Esophagus squamous epithelium (tissue), 5 donors: ENCODE measurements around the gene BEX3. TPM values are rescaled to one million over a fixed set of nuclear protein-coding genes. Genes with fewer than 3 reads are reported as not detected.

Source experiments
- DNase-seq: peaks from one replicate; lab custom pipeline; 2025; lab: John Stamatoyannopoulos, UW
- H3K27ac ChIP-seq, 4 donors: fragments of 200-600 bp; sonication (generic); one replicate each; pipeline ENCODE4 v1.5.1; 2016 to 2019; ENCODE audit warnings: mild to moderate bottlenecking in 1 of 4
- H3K27me3 ChIP-seq, 4 donors: fragments of 200-600 bp; sonication (generic); 1 replicate in 3 of 4; 2 replicates in 1 of 4; pipeline versions ENCODE4 v1.5.1 to v1.6.0; 2017 to 2021; ENCODE audit warnings: antibody characterized with exemption in 1 of 4
- H3K36me3 ChIP-seq, 3 donors: fragments of 200-600 bp; sonication (generic); one replicate each; pipeline ENCODE4 v1.5.1; 2016 to 2019
- H3K4me1 ChIP-seq, 3 donors: fragments of 200-600 bp; sonication (generic); one replicate each; pipeline ENCODE4 v1.5.1; 2017 to 2019
- H3K4me3 ChIP-seq, 4 donors: fragments of 200-600 bp; sonication (generic); 1 replicate in 3 of 4; 2 replicates in 1 of 4; pipeline ENCODE4 v1.5.1; 2016 to 2019; ENCODE audit warnings: mild to moderate bottlenecking in 2 of 4, moderate library complexity in 1 of 4
- H3K9me3 ChIP-seq, 3 donors: fragments of 200-600 bp; sonication (generic); one replicate each; pipeline ENCODE4 v1.5.1; 2016 to 2019
- POLR2A ChIP-seq, 4 donors: fragments of 450-650 bp; IDR thresholded peaks; one replicate each; pipeline ENCODE4 v1.6.1; 2017; ENCODE audit warnings: antibody characterized with exemption in 4 of 4, mild to moderate bottlenecking in 4 of 4, moderate library complexity in 3 of 4
- WGBS, 2 donors: methylation state at CpG; one replicate each; pipeline ENCODE4 v1.1.5; 2018; 5-methylcytosine and 5-hydroxymethylcytosine counted together
- intact Hi-C: fragments of 100-400 bp; cut with DNase I; formaldehyde crosslinking; loops from one replicate; pipeline ENCODE4 v1.15.0; 2022
- total RNA-seq, 4 donors: library from RNA; depleted of rRNA; stranded (reverse); fragments of >200 nt; gene quantifications; one replicate each; pipeline ENCODE4 v1.1.0, GENCODE V29; 2016
- TF ChIP-seq, protein P1 (sequence below), 6 experiments: fragments of 450-650 bp in 4 of 6; fragments of 200-600 bp in 2 of 6; sonication (generic) in 2 of 6; IDR thresholded peaks; one replicate each; pipeline ENCODE4 v1.5.1; 2016 to 2019; ENCODE audit warnings: antibody characterized with exemption in 6 of 6, mild to moderate bottlenecking in 4 of 6, moderate library complexity in 4 of 6
- donor health status: DM: yes; HTN: yes; CAD: no.

The BEX3 gene
- total RNA-seq, 4 donors from 2014 or later: 32.7 to 104 (median 44.7) TPM

DNA sequence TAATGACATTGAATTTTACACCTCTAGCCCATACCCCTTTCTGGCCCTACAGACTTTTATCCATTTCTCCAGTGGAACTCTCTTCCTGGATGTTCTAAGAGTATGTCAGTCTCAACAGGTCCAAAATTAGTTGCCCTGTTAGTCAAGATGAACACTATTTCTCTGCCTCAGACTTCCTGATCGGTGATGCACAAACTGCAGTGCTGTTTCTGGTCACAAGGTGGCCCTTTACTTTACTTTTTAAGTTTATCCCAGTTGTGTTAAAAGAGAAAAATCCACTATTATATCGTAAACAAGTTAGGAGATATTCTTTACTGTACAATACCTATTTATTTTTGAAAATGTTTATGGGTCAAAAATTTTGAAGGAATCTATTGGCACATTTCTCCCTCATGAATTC lies 33.2 kb upstream of the BEX3 start:
- Histone ChIP-seq H3K27me3 (peaks cover 0 to under 1% (median 0%) of the 10 kb centered on the region in 4 donors), H3K4me3 (no peak overlapping the region), H3K9me3 (no peaks in the 10 kb centered on the region), H3K36me3 (no peaks in the 10 kb centered on the region), H3K4me1 (no peaks in the 10 kb centered on the region), H3K27ac (no peak overlapping the region)
- WGBS, 2 donors: 0 to 20% methylated on average over 2 of the region's 2 CpGs
- TF ChIP-seq, protein P1, sequence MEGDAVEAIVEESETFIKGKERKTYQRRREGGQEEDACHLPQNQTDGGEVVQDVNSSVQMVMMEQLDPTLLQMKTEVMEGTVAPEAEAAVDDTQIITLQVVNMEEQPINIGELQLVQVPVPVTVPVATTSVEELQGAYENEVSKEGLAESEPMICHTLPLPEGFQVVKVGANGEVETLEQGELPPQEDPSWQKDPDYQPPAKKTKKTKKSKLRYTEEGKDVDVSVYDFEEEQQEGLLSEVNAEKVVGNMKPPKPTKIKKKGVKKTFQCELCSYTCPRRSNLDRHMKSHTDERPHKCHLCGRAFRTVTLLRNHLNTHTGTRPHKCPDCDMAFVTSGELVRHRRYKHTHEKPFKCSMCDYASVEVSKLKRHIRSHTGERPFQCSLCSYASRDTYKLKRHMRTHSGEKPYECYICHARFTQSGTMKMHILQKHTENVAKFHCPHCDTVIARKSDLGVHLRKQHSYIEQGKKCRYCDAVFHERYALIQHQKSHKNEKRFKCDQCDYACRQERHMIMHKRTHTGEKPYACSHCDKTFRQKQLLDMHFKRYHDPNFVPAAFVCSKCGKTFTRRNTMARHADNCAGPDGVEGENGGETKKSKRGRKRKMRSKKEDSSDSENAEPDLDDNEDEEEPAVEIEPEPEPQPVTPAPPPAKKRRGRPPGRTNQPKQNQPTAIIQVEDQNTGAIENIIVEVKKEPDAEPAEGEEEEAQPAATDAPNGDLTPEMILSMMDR (IDR thresholded peaks at IDR 0.05): peak; percentile 25 to 70 (median 60)
- TF ChIP-seq POLR2A (IDR thresholded peaks at IDR 0.05): no peak
- intact Hi-C loops: loop anchor here (5.0 kb wide), 1 partner anchor 119 kb away; no protein-coding TSS in a partner anchor
- DNase-seq: no peak

DNA sequence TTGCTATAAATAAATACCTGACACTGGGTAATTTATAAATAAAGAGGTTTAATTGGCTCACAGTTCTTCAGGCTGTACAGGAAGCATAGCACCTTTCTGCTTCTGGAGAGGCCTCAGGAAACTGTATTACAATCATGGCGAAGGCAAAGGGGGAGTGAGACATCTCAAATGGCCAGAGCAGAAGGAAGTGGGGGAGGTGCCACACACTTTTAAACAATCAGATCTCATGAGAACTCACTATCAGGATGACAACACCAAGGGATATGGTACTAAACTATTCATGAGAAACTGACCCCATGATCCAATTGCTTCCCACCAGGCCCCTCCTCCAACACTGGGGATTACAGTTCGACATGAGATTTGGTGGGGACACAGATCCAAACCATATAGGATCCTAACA lies 31.7 kb upstream of the BEX3 start:
- Histone ChIP-seq H3K9me3 (no peaks in the 10 kb centered on the region), H3K36me3 (no peaks in the 10 kb centered on the region), H3K4me1 (no peaks in the 10 kb centered on the region), H3K27ac (no peak overlapping the region), H3K27me3 (peaks cover 0 to 7% (median 0%) of the 10 kb centered on the region in 4 donors), H3K4me3 (no peak overlapping the region)
- DNase-seq: no peak
- intact Hi-C loops: loop anchor here (5.0 kb wide), 1 partner anchor 118 kb away; no protein-coding TSS in a partner anchor
- TF ChIP-seq, protein P1 (IDR thresholded peaks at IDR 0.05): no peak
- TF ChIP-seq POLR2A (IDR thresholded peaks at IDR 0.05): no peak
- 51 to 78% methylated on average over 2 of the region's 2 CpGs for WGBS, 2 donors

DNA sequence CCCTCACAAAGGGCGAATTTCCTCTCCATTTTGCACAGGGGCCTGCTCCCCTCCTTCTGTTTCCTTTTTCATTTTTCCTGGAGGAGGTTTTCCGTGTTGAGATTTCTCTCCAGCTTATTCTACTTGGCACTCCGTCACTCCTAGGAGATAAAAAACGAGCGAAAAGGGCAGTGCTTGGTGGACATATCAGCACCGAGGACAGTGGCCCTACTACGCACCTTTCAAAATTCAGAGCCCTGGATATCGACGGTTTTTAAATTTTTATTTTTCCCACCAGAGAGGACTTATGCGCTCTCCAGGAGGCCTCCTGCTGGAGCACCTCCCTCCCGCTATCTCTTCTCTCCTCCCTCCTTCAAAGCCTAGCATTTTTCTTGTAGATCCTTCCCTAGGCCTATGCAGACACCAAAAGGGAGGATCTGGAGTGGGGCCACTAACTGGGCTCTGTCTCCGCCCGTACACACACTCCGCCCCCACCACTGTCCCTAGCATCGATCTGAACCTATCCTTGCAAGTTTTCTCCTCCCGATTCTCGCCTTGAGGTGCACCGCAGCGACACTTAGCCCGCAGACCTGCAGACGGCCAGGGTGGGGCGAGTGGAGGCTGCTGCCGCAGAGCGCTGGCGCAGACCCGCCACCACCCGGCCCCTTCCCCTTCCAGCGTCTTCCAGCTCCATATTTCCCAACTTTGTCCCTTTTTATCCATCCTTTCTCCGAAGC lies 28.5 kb upstream of the BEX3 start:
- Histone ChIP-seq H3K27ac (no peak overlapping the region), H3K4me1 (no peaks in the 10 kb centered on the region), H3K4me3 (no peak overlapping the region), H3K36me3 (no peaks in the 10 kb centered on the region), H3K9me3 (no peaks in the 10 kb centered on the region), H3K27me3 (peaks cover 0 to 7% (median 0%) of the 10 kb centered on the region in 4 donors)
- intact Hi-C loops: no loop called here
- TF ChIP-seq POLR2A (IDR thresholded peaks at IDR 0.05): no peak
- TF ChIP-seq, protein P1 (IDR thresholded peaks at IDR 0.05): no peak
- no peak for DNase-seq
- 66 to 67% methylated on average over 24 to 29 of the region's 29 CpGs for WGBS, 2 donors

DNA sequence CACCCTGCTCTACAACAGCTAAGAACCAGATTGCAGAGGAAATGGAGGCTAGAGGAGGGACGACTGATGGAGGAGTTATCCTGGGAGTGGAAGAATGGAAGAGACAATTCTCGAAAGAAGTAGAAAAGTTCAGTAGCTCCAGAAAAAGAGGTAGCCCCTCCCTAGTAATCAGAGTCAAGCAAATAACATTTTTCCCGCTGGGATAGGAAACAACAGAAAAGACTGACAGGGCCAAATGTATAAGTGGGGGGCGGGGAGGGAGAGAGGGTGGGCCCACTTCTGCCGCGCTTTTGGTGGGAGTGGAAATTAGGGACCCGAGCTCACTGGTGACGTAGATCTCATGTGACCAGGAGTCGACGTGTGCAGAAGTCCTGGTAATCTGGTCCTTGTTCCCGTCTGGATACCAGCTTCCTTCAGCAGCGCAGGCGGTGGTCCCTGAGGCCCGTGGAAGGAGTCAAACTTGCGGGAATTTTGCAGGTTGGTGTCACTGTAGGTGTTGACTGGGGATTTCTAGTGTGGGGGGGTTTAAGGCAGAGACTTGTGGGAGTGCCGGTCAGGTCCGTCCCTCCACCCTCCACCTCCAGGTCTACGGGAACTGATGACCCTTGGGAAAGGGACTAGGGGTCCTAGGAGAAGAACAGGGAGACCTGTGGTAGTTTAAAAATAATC lies 20.1 kb upstream of the BEX3 start, which contains the start of gene TCEAL9:
Gene TCEAL9 (plus strand): TSS at position 377 of the 669 bp plus-strand sequence. CDS start 1,179 bp downstream, outside the sequence.
- Histone ChIP-seq H3K4me3 (peak within 1 kb of the TSS; percentile 59 to 71 (median 62)), H3K27ac (peak within 1 kb of the TSS; percentile 81 to 91 (median 90)), H3K27me3 (no peaks in the 10 kb centered on the region), H3K9me3 (no peaks in the 10 kb centered on the region), H3K36me3 (no peaks in the 10 kb centered on the region), H3K4me1 (peaks cover 0 to 14% (median 0%) of the 10 kb centered on the region in 3 donors)
- TF ChIP-seq POLR2A (IDR thresholded peaks at IDR 0.05): peak in 2 of 4 donors; percentile 48 to 67
- TF ChIP-seq, protein P1 (IDR thresholded peaks at IDR 0.05): no peak
- WGBS, 2 donors: 1 to 17% methylated on average over 11 to 14 of the region's 18 CpGs
- DNase-seq: no peak
- intact Hi-C loops: no loop called here

DNA sequence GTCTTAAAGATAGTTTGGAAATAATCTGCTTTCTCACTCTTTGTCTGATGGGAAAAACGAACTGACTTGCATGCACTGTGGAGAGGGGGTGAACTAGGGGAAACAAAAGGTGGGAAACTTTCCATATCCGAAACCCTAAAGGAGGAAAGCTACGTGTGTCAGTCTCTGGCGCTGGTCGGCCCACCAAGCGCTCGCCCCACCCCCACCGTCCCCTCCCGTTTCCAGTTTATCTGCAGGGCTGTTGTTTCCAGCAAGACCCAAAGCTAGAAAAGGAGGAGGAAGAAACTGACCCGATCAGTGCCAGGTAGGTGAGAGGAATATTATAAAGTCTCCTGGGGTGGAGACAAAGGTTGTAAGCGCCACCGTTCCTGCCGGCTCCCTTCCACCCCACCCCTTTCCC lies 19.5 kb upstream of the BEX3 start:
- DNase-seq: no peak
- Histone ChIP-seq H3K9me3 (no peaks in the 10 kb centered on the region), H3K36me3 (no peaks in the 10 kb centered on the region), H3K4me3 (peak overlapping the region; percentile 59 to 71 (median 62)), H3K4me1 (peaks cover 0 to 14% (median 0%) of the 10 kb centered on the region in 3 donors), H3K27ac (peak overlapping the region; percentile 81 to 91 (median 90)), H3K27me3 (no peaks in the 10 kb centered on the region)
- TF ChIP-seq, protein P1 (IDR thresholded peaks at IDR 0.05): no peak
- no peak for TF ChIP-seq POLR2A (IDR thresholded peaks at IDR 0.05)
- 0 to 27% methylated on average over 13 of the region's 13 CpGs for WGBS, 2 donors
- intact Hi-C loops: no loop called here
